Activated CD4-positive, alpha-beta T cell treated with anti-CD3 and anti-CD28 coated beads, Interleukin-2, amount 10 ng/mL, durations not matched to agents 7 days and 5 days (primary cell): ENCODE measurements around the gene LYZL4. TPM values are rescaled to one million over a fixed set of nuclear protein-coding genes. Genes with fewer than 3 reads are reported as not detected.

Experiments used
- CTCF ChIA-PET: fragments of 350-600 bp; sonication (Branson Sonifier 250); formaldehyde crosslinking; loops from one replicate; lab custom pipeline; 2021; ENCODE audit warnings: antibody characterized with exemption; lab: Charles Lee
- POLR2A ChIA-PET: fragments of 350-600 bp; sonication (Branson Sonifier 250); formaldehyde crosslinking; loops from one replicate; lab custom pipeline; 2021; ENCODE audit warnings: antibody characterized with exemption; lab: Charles Lee
- DNase-seq: peaks from one replicate; pipeline ENCODE4 v3.0.0-alpha.2; 2020
- H3K27ac Mint-ChIP-seq: one replicate; pipeline ENCODE4 v1.8.0; 2021; ENCODE audit warnings: mild to moderate bottlenecking, moderate library complexity, mixed read lengths
- H3K27me3 Mint-ChIP-seq: one replicate; pipeline ENCODE4 v1.8.0; 2021; ENCODE audit warnings: mixed read lengths
- H3K36me3 Mint-ChIP-seq: one replicate; pipeline ENCODE4 v1.8.0; 2021; ENCODE audit warnings: low read depth, mixed read lengths
- H3K4me1 Mint-ChIP-seq: one replicate; pipeline ENCODE4 v1.8.0; 2021; ENCODE audit warnings: mixed read lengths
- H3K4me3 Mint-ChIP-seq: one replicate; pipeline ENCODE4 v1.8.0; 2021; ENCODE audit warnings: mild to moderate bottlenecking, moderate library complexity, mixed read lengths
- H3K9me3 Mint-ChIP-seq: one replicate; pipeline ENCODE4 v1.8.0; 2021; ENCODE audit warnings: mixed read lengths
- total RNA-seq, 2 experiments: library from RNA; stranded (reverse); gene quantifications; one replicate each; pipeline ENCODE4 v1.2.3, GENCODE V29; 2021

LYZL4 gene
- total RNA-seq, 2 experiments from 2014 or later, result not detected

GRCh38 chr3:42381551-42382082, 28.8 kb downstream of the LYZL4 start:
- H3K4me3 Mint-ChIP-seq, result no peak overlapping the region
- H3K36me3 Mint-ChIP-seq, result no peaks in the 10 kb centered on the region
- ChIA-PET POLR2A (no interaction called here), CTCF (no interaction called here)
- H3K4me1 Mint-ChIP-seq, result no peaks in the 10 kb centered on the region
- H3K9me3 Mint-ChIP-seq, result no peaks in the 10 kb centered on the region
- H3K27ac Mint-ChIP-seq, result no peak overlapping the region
- no peak for DNase-seq
- peaks cover 3% of the 10 kb centered on the region for H3K27me3 Mint-ChIP-seq

GRCh38 chr3:42377681-42378080, 32.7 kb downstream of the LYZL4 start:
- no peaks in the 10 kb centered on the region for H3K27me3 Mint-ChIP-seq
- H3K4me3 Mint-ChIP-seq, result no peak overlapping the region
- no peaks in the 10 kb centered on the region for H3K9me3 Mint-ChIP-seq
- DNase-seq, result no peak
- ChIA-PET POLR2A (interaction anchor here (0.6 kb wide), 1 partner anchor 11 kb away, joined by 3 read pairs; no protein-coding TSS in a partner anchor), CTCF (no interaction called here)
- no peaks in the 10 kb centered on the region for H3K4me1 Mint-ChIP-seq
- H3K36me3 Mint-ChIP-seq, result no peaks in the 10 kb centered on the region
- H3K27ac Mint-ChIP-seq, result no peak overlapping the region

- CTCF ChIA-PET, result no interaction called here
- Mint-ChIP-seq H3K27ac (no peak overlapping the region), H3K27me3 (no peaks in the 10 kb centered on the region), H3K36me3 (no peaks in the 10 kb centered on the region), H3K4me1 (no peaks in the 10 kb centered on the region), H3K4me3 (no peak overlapping the region), H3K9me3 (no peaks in the 10 kb centered on the region)
- DNase-seq, result no peak
- POLR2A ChIA-PET, result no interaction called here
Observed at GRCh38 chr3:42376344-42376798, 34.0 kb downstream of the LYZL4 start.

GRCh38 chr3:42375121-42375800, 35.1 kb downstream of the LYZL4 start:
- H3K36me3 Mint-ChIP-seq, result no peaks in the 10 kb centered on the region
- H3K27ac Mint-ChIP-seq, result no peak overlapping the region
- no peak overlapping the region for H3K4me3 Mint-ChIP-seq
- peaks cover 3% of the 10 kb centered on the region for H3K9me3 Mint-ChIP-seq
- no peaks in the 10 kb centered on the region for H3K4me1 Mint-ChIP-seq
- no peaks in the 10 kb centered on the region for H3K27me3 Mint-ChIP-seq
- ChIA-PET POLR2A (no interaction called here), CTCF (no interaction called here)
- DNase-seq, result no peak

- Mint-ChIP-seq H3K27me3 (no peaks in the 10 kb centered on the region), H3K4me3 (no peak overlapping the region), H3K36me3 (no peaks in the 10 kb centered on the region), H3K4me1 (no peaks in the 10 kb centered on the region), H3K27ac (no peak overlapping the region), H3K9me3 (peaks cover 3% of the 10 kb centered on the region)
- DNase-seq, result no peak
- ChIA-PET POLR2A (no interaction called here), CTCF (interaction anchor here (1.2 kb wide), 1 partner anchor 10 kb away, joined by 3 read pairs; no protein-coding TSS in a partner anchor)
Observed at GRCh38 chr3:42371776-42372175, 38.6 kb downstream of the LYZL4 start.

- DNase-seq, result no peak
- POLR2A ChIA-PET, result no interaction called here
- Mint-ChIP-seq H3K9me3 (peaks cover 5% of the 10 kb centered on the region), H3K36me3 (no peaks in the 10 kb centered on the region), H3K27ac (no peak overlapping the region), H3K4me1 (no peaks in the 10 kb centered on the region), H3K27me3 (no peaks in the 10 kb centered on the region), H3K4me3 (no peak overlapping the region)
- CTCF ChIA-PET, result interaction anchor here (0.9 kb wide), 1 partner anchor 18 kb away, joined by 3 read pairs; no protein-coding TSS in a partner anchor
Observed at GRCh38 chr3:42369832-42370231, 40.6 kb downstream of the LYZL4 start.

GRCh38 chr3:42369304-42369703, 41.1 kb downstream of the LYZL4 start:
- H3K27me3 Mint-ChIP-seq, result no peaks in the 10 kb centered on the region
- DNase-seq, result no peak
- ChIA-PET CTCF (interaction anchor here (0.9 kb wide), 1 partner anchor 19 kb away, joined by 3 read pairs; no protein-coding TSS in a partner anchor), POLR2A (interaction anchor here (0.6 kb wide), 1 partner anchor 80 kb away, joined by 3 read pairs; no protein-coding TSS in a partner anchor)
- no peaks in the 10 kb centered on the region for H3K4me1 Mint-ChIP-seq
- no peaks in the 10 kb centered on the region for H3K36me3 Mint-ChIP-seq
- H3K27ac Mint-ChIP-seq, result no peak overlapping the region
- no peak overlapping the region for H3K4me3 Mint-ChIP-seq
- peaks cover 5% of the 10 kb centered on the region for H3K9me3 Mint-ChIP-seq

- POLR2A ChIA-PET, result interaction anchor here (0.6 kb wide), 1 partner anchor 81 kb away, joined by 3 read pairs; no protein-coding TSS in a partner anchor
- Mint-ChIP-seq H3K27ac (no peak overlapping the region), H3K36me3 (no peaks in the 10 kb centered on the region), H3K9me3 (peaks cover 5% of the 10 kb centered on the region), H3K4me3 (no peak overlapping the region), H3K4me1 (no peaks in the 10 kb centered on the region), H3K27me3 (no peaks in the 10 kb centered on the region)
- CTCF ChIA-PET, result interaction anchor here (1.6 kb wide), 1 partner anchor 13 kb away, joined by 6 read pairs; no protein-coding TSS in a partner anchor
- DNase-seq, result no peak
Observed at GRCh38 chr3:42368861-42369260, 41.5 kb downstream of the LYZL4 start.

- H3K9me3 Mint-ChIP-seq, result peaks cover 5% of the 10 kb centered on the region
- ChIA-PET CTCF (interaction anchor here (1.6 kb wide), 1 partner anchor 12 kb away, joined by 6 read pairs; no protein-coding TSS in a partner anchor), POLR2A (no interaction called here)
- H3K36me3 Mint-ChIP-seq, result no peaks in the 10 kb centered on the region
- no peak overlapping the region for H3K4me3 Mint-ChIP-seq
- DNase-seq, result no peak
- H3K27me3 Mint-ChIP-seq, result no peaks in the 10 kb centered on the region
- H3K27ac Mint-ChIP-seq, result no peak overlapping the region
- H3K4me1 Mint-ChIP-seq, result no peaks in the 10 kb centered on the region
Observed at GRCh38 chr3:42367903-42368302, 42.5 kb downstream of the LYZL4 start.

- no peak for DNase-seq
- H3K27me3 Mint-ChIP-seq, result no peaks in the 10 kb centered on the region
- H3K4me1 Mint-ChIP-seq, result no peaks in the 10 kb centered on the region
- no peak overlapping the region for H3K27ac Mint-ChIP-seq
- peaks cover 5% of the 10 kb centered on the region for H3K9me3 Mint-ChIP-seq
- no peak overlapping the region for H3K4me3 Mint-ChIP-seq
- no peaks in the 10 kb centered on the region for H3K36me3 Mint-ChIP-seq
- CTCF ChIA-PET, result interaction anchor here (0.6 kb wide), 1 partner anchor 13 kb away, joined by 3 read pairs; no protein-coding TSS in a partner anchor
- POLR2A ChIA-PET, result no interaction called here
Observed at GRCh38 chr3:42366550-42366949, 43.9 kb downstream of the LYZL4 start.

GRCh38 chr3:42357335-42357734, 53.1 kb downstream of the LYZL4 start:
- Mint-ChIP-seq H3K4me1 (no peaks in the 10 kb centered on the region), H3K27me3 (no peaks in the 10 kb centered on the region), H3K27ac (no peak overlapping the region), H3K4me3 (no peak overlapping the region), H3K36me3 (no peaks in the 10 kb centered on the region), H3K9me3 (no peaks in the 10 kb centered on the region)
- CTCF ChIA-PET, result no interaction called here
- DNase-seq, result no peak
- POLR2A ChIA-PET, result no interaction called here

GRCh38 chr3:42355612-42356011, 54.8 kb downstream of the LYZL4 start:
- ChIA-PET POLR2A (no interaction called here), CTCF (interaction anchor here (1.3 to 2.0 kb wide), 3 partner anchors 12 to 108 kb away, joined by 3 to 6 read pairs (median 3); no protein-coding TSS in a partner anchor)
- no peak for DNase-seq

GRCh38 chr3:42353631-42354030, 56.8 kb downstream of the LYZL4 start:
- POLR2A ChIA-PET, result no interaction called here
- H3K4me1 Mint-ChIP-seq, result no peaks in the 10 kb centered on the region
- CTCF ChIA-PET, result interaction anchor here (0.9 kb wide), 1 partner anchor 66 kb away, joined by 3 read pairs; no protein-coding TSS in a partner anchor
- H3K27ac Mint-ChIP-seq, result no peak overlapping the region
- peaks cover 2% of the 10 kb centered on the region for H3K9me3 Mint-ChIP-seq
- no peak overlapping the region for H3K4me3 Mint-ChIP-seq
- DNase-seq, result no peak
- H3K36me3 Mint-ChIP-seq, result no peaks in the 10 kb centered on the region
- H3K27me3 Mint-ChIP-seq, result no peaks in the 10 kb centered on the region

More at GRCh38 chr3:42355612-42356011, 54.8 kb downstream of the LYZL4 start:
- H3K4me3 Mint-ChIP-seq, result no peak overlapping the region
- H3K4me1 Mint-ChIP-seq, result no peaks in the 10 kb centered on the region
- no peaks in the 10 kb centered on the region for H3K36me3 Mint-ChIP-seq
- H3K27ac Mint-ChIP-seq, result no peak overlapping the region
- H3K27me3 Mint-ChIP-seq, result no peaks in the 10 kb centered on the region
- H3K9me3 Mint-ChIP-seq, result peaks cover 2% of the 10 kb centered on the region
